Aorta (tissue), 5 donors: ENCODE measurements around the gene ARHGAP33. TPM values are rescaled to one million over a fixed set of nuclear protein-coding genes. Genes with fewer than 3 reads are reported as not detected.

Experiments used
- ATAC-seq: fragments of 200-7000 bp; cut with Tn5 transposase; one replicate; pipeline ENCODE4 v1.9.1; 2022; ENCODE audit warnings: moderate library complexity; ENCODE audit not compliant: low FRiP score
- DNase-seq, 2 donors: peaks; one replicate each; pipeline ENCODE4 v3.0.0-alpha.2; 2020
- H3K27ac ChIP-seq, 2 donors: one replicate each; pipeline ENCODE4 v1.5.1; 2013; ENCODE audit warnings: low read length in 2 of 2, mild to moderate bottlenecking in 2 of 2, moderate library complexity in 2 of 2, control low read depth in 1 of 2, inconsistent platforms in 1 of 2, low read depth in 1 of 2
- H3K27me3 ChIP-seq, 2 donors: one replicate each; pipeline ENCODE4 v1.6.1; 2013; ENCODE audit warnings: control low read depth in 1 of 2, low read length in 1 of 2, mild to moderate bottlenecking in 1 of 2, moderate library complexity in 1 of 2; ENCODE audit not compliant: insufficient read depth in 2 of 2, control insufficient read depth in 1 of 2
- H3K36me3 ChIP-seq, 2 donors: one replicate each; pipeline ENCODE4 v1.6.1; 2013; ENCODE audit warnings: control low read depth in 1 of 2, low read length in 1 of 2, mild to moderate bottlenecking in 1 of 2; ENCODE audit not compliant: insufficient read depth in 2 of 2, control insufficient read depth in 1 of 2
- H3K4me1 ChIP-seq, 2 donors: one replicate each; pipeline ENCODE4 v1.6.1; 2013; ENCODE audit warnings: low read length in 2 of 2, control low read depth in 1 of 2, mild to moderate bottlenecking in 1 of 2, moderate library complexity in 1 of 2; ENCODE audit not compliant: insufficient read depth in 2 of 2, control insufficient read depth in 1 of 2
- H3K4me3 ChIP-seq, 2 donors: one replicate each; pipeline ENCODE4 v1.5.1; 2013; ENCODE audit warnings: low read length in 2 of 2, control low read depth in 1 of 2, mild to moderate bottlenecking in 1 of 2
- H3K9me3 ChIP-seq: one replicate; pipeline ENCODE4 v1.6.1; 2013; ENCODE audit warnings: mild to moderate bottlenecking, low read length; ENCODE audit not compliant: control insufficient read depth
- WGBS, 2 donors: extraction: QIAGEN DNeasy Blood & Tissue Kit; methylation state at CpG; one replicate each; pipeline ENCODE4 v1.1.7; 2013; 5-methylcytosine and 5-hydroxymethylcytosine counted together
- intact Hi-C, 2 donors: fragments of 100-400 bp; cut with DNase I; formaldehyde crosslinking; loops; one replicate each; pipeline versions ENCODE4 v1.14.2 to v1.15.0; 2022
- polyA plus RNA-seq, 2 donors: library from polyadenylated mRNA; stranded (reverse); fragments of 200-250 nt; gene quantifications; one replicate each; pipeline ENCODE4 v1.2.3, GENCODE V29; 2013
- total RNA-seq, 2 donors: library from RNA; stranded (reverse); fragmentation: NEBNext Ultra II Directional; extraction: Animal tissue kit (Norgen Biotek cat#: 25700); gene quantifications; one replicate each; pipeline ENCODE4 v1.2.1, GENCODE V29; 2021
- donor health status: healthy with polysubstance abuse.
- donor health status: Bipolar disorder and iron deficiency.
- donor health status: DM: no; HTN: no; CAD: no.
- donor health status: DM: no; HTN: no; CAD: no.
- donor health status: DM: yes; HTN: yes; CAD: no.

Gene ARHGAP33
- total and polyA plus RNA-seq, 4 donors = 1.9 to 27.8 (median 17.2) TPM

DNA sequence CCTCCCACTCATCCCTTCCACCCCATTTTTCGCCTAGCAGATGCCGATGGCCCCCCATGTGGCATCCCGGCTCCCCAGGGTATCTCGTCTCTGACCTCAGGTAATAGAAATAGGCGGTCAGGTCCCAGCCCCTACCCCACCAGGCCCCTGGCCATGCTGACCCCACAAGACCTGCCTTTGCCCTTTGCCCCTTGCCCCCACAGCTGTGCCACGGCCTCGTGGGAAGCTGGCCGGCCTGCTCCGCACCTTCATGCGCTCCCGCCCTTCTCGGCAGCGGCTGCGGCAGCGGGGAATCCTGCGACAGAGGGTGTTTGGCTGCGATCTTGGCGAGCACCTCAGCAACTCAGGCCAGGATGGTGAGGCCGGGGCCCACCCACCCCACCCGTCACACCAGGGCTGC is 5.4 kb downstream of the ARHGAP33 start:
- Histone ChIP-seq H3K9me3 (no peaks in the 10 kb centered on the region), H3K4me1 (no peaks in the 10 kb centered on the region), H3K4me3 (no peak overlapping the region), H3K27me3 (no peaks in the 10 kb centered on the region), H3K36me3 (peaks cover 0 to 1% of the 10 kb centered on the region in 2 donors), H3K27ac (no peak overlapping the region)
- intact Hi-C loops = no loop called here
- no peak for DNase-seq
- 94 to 95% methylated on average over 20 of the region's 20 CpGs for WGBS, 2 donors
- ATAC-seq = no peak

DNA sequence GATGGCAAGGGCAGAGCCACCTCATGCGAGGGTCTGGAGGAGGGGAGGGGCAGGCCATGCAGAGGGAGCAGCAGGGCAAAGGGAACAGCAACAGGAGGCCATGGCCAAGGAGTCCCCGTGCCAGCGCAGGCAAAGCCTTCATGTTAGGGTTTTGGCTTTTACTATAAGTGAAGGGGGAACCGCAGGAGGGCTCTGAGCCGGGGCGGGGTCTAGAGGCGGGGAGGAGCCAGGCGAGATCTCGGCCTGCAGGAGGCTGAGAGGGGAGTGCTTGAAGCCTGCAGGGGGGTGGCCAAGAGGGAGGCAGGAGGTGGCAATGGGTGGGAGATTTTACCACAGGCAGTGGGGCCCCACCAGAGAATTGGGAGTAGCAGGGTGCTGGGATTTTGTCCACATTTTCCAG is 6.3 kb downstream of the ARHGAP33 start:
- WGBS, 2 donors = 69 to 72% methylated on average over 8 to 9 of the region's 9 CpGs
- DNase-seq = no peak
- intact Hi-C loops = no loop called here
- no peak for ATAC-seq
- H3K27me3 ChIP-seq = no peaks in the 10 kb centered on the region
- H3K36me3 ChIP-seq = peaks cover 0 to 1% of the 10 kb centered on the region in 2 donors
- no peaks in the 10 kb centered on the region for H3K9me3 ChIP-seq
- H3K27ac ChIP-seq = no peak overlapping the region
- no peak overlapping the region for H3K4me3 ChIP-seq
- H3K4me1 ChIP-seq = no peaks in the 10 kb centered on the region

DNA sequence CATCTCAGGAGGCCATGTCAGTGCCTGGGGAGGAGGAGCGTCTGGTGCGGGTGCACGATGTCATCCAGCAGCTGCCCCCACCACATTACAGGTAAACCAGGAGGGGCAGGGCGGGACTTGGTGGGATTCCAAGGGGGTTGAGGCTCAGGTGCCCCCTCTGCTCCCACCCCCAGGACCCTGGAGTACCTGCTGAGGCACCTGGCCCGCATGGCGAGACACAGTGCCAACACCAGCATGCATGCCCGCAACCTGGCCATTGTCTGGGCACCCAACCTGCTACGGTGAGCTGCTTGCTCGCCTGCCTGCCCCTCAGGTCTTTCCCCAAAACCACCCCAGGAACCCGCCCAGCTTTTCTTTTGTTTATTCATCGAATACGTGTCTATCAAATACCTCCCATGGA is 7.2 kb downstream of the ARHGAP33 start:
- Histone ChIP-seq H3K27ac (no peak overlapping the region), H3K9me3 (no peaks in the 10 kb centered on the region), H3K36me3 (peaks cover 0 to 1% of the 10 kb centered on the region in 2 donors), H3K4me1 (no peaks in the 10 kb centered on the region), H3K4me3 (no peak overlapping the region), H3K27me3 (no peaks in the 10 kb centered on the region)
- ATAC-seq = no peak
- intact Hi-C loops = no loop called here
- WGBS, 2 donors = 94 to 95% methylated on average over 12 of the region's 12 CpGs
- DNase-seq = no peak

DNA sequence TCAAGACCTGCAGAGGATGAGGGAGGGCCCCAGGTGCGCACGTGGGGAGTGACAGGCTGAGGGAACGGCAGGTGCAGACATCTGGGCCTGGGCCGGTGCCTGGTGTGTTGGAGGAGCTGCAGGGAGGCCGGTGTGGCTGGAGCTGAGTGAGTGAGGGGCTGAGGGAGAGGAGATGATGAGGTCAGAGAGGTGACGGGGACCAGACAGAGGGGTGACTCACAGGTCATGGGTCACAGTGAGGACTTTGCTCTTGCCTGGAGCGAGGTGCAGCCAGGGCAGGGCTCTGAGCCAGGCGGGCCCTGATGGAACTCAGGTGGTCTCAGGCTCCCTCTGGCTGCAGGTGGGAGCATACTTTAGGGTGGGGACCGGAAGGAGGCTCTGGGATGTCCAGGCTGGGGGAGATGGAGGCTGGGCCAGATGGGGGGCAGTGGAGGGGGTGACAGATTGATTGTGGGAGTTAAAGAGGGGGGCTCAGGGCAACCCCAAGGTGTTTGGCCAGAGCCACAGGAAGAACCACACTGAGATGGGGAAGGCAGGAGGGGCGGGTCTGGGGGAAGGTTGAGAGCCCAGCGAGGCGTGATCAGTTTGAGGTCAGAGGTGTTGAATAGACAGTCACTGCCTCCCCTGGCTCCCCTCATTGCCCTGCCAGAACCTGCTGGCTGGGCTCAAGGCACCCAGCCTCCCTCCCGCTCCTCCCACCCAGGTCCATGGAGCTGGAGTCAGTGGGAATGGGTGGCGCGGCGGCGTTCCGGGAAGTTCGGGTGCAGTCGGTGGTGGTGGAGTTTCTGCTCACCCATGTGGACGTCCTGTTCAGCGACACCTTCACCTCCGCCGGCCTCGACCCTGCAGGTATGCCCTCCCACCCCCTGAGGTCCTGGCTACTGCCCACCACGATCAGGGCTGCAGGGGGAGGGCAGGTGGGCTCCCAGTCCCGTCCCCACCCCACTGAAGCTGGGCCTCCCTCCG is 8.4 kb downstream of the ARHGAP33 start:
- H3K27me3 ChIP-seq = no peaks in the 10 kb centered on the region
- H3K36me3 ChIP-seq = peaks cover 0 to 1% of the 10 kb centered on the region in 2 donors
- DNase-seq (no peak), ATAC-seq (no peak)
- no peak overlapping the region for H3K4me3 ChIP-seq
- H3K9me3 ChIP-seq = no peaks in the 10 kb centered on the region
- intact Hi-C loops = no loop called here
- no peaks in the 10 kb centered on the region for H3K4me1 ChIP-seq
- no peak overlapping the region for H3K27ac ChIP-seq
- WGBS, 2 donors = 80 to 84% methylated on average over 26 to 28 of the region's 28 CpGs

DNA sequence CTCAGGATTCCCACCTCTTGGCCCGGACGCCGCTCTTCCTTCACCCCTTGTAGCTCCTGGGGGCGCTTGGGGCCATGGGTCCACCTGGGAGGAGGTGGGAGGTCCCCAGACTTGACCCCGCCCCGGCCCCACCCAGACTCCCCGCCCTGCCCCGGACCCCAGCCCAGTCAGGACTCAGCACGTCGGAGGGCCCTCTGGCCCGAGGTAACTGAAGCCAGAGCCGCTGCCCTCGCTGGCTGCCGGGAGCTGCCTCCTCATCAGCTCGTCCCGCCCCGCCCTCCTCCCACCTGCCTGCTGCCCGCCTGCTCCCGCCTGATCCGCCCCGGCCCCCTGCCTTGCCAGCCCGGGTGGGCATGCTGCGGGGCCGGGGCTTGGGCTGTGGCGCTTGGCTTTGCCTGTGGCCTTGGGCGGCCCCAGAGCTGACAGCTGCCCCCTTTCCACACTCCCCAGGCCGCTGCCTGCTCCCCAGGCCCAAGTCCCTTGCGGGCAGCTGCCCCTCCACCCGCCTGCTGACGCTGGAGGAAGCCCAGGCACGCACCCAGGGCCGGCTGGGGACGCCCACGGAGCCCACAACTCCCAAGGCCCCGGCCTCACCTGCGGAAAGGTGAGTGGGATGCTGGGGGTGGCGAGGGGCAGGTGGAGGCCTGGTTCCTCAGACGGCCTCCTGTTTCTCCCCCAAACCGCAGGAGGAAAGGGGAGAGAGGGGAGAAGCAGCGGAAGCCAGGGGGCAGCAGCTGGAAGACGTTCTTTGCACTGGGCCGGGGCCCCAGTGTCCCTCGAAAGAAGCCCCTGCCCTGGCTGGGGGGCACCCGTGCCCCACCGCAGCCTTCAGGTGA is 9.4 kb downstream of the ARHGAP33 start:
- intact Hi-C loops = no loop called here
- Histone ChIP-seq H3K36me3 (peaks cover 0 to 1% of the 10 kb centered on the region in 2 donors), H3K27ac (no peak overlapping the region), H3K4me1 (no peaks in the 10 kb centered on the region), H3K27me3 (no peaks in the 10 kb centered on the region), H3K9me3 (no peaks in the 10 kb centered on the region), H3K4me3 (no peak overlapping the region)
- no peak for ATAC-seq
- WGBS, 2 donors = 76 to 77% methylated on average over 34 to 45 of the region's 45 CpGs
- DNase-seq = no peak

DNA sequence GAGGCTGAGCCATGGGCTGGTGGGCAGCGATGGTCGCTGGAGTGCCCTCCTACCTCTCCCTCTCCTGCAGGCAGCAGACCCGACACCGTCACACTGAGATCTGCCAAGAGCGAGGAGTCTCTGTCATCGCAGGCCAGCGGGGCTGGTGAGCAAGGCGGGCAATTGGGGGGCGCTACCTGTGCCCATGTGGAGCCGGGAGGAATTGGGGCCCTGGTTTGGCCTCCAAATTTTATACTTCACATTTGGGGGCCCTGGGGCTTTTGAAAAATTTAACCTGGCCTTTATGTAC is 9.9 kb downstream of the ARHGAP33 start:
- WGBS, 2 donors = 84 to 86% methylated on average over 10 of the region's 10 CpGs
- no peak for ATAC-seq
- intact Hi-C loops = no loop called here
- H3K9me3 ChIP-seq = no peaks in the 10 kb centered on the region
- no peak overlapping the region for H3K4me3 ChIP-seq
- DNase-seq = no peak
- no peaks in the 10 kb centered on the region for H3K27me3 ChIP-seq
- H3K27ac ChIP-seq = no peak overlapping the region
- no peaks in the 10 kb centered on the region for H3K4me1 ChIP-seq
- peaks cover 0 to 1% of the 10 kb centered on the region in 2 donors for H3K36me3 ChIP-seq

DNA sequence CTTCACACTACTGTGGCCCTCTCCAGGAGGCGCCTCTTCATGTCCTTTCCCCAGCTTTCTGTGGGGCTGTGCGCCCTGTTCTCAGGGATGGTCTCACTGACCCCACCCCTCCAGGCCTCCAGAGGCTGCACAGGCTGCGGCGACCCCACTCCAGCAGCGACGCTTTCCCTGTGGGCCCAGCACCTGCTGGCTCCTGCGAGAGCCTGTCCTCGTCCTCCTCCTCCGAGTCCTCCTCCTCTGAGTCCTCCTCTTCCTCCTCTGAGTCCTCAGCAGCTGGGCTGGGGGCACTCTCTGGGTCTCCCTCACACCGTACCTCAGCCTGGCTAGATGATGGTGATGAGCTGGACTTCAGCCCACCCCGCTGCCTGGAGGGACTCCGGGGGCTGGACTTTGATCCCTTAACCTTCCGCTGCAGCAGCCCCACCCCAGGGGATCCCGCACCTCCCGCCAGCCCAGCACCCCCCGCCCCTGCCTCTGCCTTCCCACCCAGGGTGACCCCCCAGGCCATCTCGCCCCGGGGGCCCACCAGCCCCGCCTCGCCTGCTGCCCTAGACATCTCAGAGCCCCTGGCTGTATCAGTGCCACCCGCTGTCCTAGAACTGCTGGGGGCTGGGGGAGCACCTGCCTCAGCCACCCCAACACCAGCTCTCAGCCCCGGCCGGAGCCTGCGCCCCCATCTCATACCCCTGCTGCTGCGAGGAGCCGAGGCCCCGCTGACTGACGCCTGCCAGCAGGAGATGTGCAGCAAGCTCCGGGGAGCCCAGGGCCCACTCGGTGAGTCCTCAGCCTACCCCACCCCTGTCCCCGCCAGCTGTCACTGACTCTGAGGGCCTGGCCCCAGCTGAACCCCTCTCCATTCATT is 11.2 kb downstream of the ARHGAP33 start:
- Histone ChIP-seq H3K27me3 (no peaks in the 10 kb centered on the region), H3K27ac (no peak overlapping the region), H3K4me3 (no peak overlapping the region), H3K36me3 (no peaks in the 10 kb centered on the region), H3K9me3 (no peaks in the 10 kb centered on the region), H3K4me1 (no peaks in the 10 kb centered on the region)
- ATAC-seq (no peak), DNase-seq (no peak)
- intact Hi-C loops = no loop called here
- WGBS, 2 donors = 91 to 93% methylated on average over 21 to 31 of the region's 31 CpGs

DNA sequence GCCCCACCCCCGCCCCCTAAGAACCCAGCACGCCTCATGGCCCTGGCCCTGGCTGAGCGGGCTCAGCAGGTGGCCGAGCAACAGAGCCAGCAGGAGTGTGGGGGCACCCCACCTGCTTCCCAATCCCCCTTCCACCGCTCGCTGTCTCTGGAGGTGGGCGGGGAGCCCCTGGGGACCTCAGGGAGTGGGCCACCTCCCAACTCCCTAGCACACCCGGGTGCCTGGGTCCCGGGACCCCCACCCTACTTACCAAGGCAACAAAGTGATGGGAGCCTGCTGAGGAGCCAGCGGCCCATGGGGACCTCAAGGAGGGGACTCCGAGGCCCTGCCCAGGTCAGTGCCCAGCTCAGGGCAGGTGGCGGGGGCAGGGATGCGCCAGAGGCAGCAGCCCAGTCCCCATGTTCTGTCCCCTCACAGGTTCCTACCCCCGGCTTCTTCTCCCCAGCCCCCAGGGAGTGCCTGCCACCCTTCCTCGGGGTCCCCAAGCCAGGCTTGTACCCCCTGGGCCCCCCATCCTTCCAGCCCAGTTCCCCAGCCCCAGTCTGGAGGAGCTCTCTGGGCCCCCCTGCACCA is 11.9 kb downstream of the ARHGAP33 start:
- 92 to 94% methylated on average over 15 of the region's 15 CpGs for WGBS, 2 donors
- DNase-seq (no peak), ATAC-seq (no peak)
- H3K4me1 ChIP-seq = no peaks in the 10 kb centered on the region
- intact Hi-C loops = no loop called here
- no peak overlapping the region for H3K4me3 ChIP-seq
- no peaks in the 10 kb centered on the region for H3K9me3 ChIP-seq
- no peak overlapping the region for H3K27ac ChIP-seq
- no peaks in the 10 kb centered on the region for H3K27me3 ChIP-seq
- no peaks in the 10 kb centered on the region for H3K36me3 ChIP-seq
